ENCODE results near the gene SH3RF3. TPM values are rescaled to one million over a fixed set of nuclear protein-coding genes. Genes with fewer than 3 reads are reported as not detected.

The SH3RF3 gene
- total RNA-seq, 2 donors from 2014 or later: 1.3 to 2.5 TPM

DNA sequence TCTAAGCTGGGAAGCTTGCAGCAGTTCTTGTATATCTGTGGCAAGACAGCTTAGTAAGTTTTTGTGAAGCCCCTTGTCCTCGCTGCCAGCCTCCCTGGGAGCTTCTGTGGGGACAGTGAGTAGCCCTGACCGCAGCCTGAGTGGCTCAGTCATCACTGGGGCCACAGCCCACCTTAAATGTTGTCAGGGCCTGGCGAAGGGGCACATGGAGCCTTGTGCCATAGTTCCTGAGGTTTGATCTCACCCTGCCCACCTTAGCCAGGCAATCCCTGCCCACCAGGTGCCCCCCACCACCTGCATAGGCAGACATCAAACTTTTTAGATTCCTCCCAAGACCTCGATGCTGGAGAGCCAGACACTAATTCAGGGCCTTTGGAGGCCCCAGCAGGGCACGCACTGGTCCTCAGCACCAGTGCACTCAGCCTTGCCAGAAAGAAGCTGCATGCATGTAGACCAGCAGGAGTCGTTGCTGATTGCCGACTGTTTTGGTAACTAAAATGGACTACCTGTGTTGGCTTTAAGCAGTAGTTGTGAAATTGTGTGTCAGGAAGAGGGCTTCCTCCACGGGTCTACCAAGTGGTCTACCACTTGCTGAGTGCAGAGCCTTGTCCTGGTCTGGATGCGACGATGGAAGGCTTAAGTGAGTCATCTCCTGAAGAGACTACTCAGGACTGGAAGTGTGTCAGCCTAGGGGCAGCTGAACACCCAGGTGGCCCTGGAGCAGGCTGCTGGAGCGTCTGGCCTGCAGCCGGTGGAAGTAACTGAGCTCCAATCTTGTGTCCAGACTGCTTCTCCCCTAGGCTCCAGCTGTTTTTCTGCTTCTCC lies 251.7 kb downstream of the SH3RF3 start:
- Histone ChIP-seq H3K9ac (ENCODE audit: low read depth in 2 of 2, low read length in 2 of 2) (no peak overlapping the region), H3K4me1 (no peaks in the 10 kb centered on the region), H3K27me3 (no peaks in the 10 kb centered on the region), H3K9me3 (no peaks in the 10 kb centered on the region), H3K4me3 (no peak overlapping the region), H3K36me3 (no peaks in the 10 kb centered on the region), H3K27ac (no peak overlapping the region)
- DNase-seq: no peak
- intact Hi-C loops (cut with DNase I): no loop called here
- TF ChIP-seq, protein P1, sequence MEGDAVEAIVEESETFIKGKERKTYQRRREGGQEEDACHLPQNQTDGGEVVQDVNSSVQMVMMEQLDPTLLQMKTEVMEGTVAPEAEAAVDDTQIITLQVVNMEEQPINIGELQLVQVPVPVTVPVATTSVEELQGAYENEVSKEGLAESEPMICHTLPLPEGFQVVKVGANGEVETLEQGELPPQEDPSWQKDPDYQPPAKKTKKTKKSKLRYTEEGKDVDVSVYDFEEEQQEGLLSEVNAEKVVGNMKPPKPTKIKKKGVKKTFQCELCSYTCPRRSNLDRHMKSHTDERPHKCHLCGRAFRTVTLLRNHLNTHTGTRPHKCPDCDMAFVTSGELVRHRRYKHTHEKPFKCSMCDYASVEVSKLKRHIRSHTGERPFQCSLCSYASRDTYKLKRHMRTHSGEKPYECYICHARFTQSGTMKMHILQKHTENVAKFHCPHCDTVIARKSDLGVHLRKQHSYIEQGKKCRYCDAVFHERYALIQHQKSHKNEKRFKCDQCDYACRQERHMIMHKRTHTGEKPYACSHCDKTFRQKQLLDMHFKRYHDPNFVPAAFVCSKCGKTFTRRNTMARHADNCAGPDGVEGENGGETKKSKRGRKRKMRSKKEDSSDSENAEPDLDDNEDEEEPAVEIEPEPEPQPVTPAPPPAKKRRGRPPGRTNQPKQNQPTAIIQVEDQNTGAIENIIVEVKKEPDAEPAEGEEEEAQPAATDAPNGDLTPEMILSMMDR (IDR thresholded peaks at IDR 0.05): no peak

DNA sequence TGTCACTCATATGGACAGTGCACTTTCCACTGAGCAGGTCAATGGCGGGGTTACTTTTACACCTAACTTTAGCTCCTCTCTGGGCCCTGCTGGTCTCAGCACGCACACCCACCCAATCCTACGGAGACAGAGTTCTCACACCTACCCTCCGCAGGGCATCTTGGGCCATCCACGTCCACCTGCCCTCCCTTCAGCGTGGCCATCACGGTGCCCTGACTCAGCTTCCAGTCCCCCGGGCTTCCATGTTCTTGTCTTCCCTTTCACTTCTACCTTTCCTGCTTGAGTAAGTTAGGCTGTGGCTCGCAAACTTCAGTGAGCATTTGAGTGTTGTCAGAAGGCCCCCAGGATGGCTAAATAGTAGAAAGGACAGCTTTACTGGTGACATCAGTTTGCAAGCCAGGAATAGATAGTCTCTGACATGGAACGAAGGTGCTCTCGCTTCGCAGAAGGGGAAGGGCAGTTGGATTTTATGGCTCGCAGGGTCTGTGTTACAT lies 252.4 kb downstream of the SH3RF3 start:
- no peak overlapping the region for H3K9ac ChIP-seq (ENCODE audit: low read depth in 2 of 2, low read length in 2 of 2)
- no peak for DNase-seq
- H3K4me3 ChIP-seq: no peak overlapping the region
- no peaks in the 10 kb centered on the region for H3K27me3 ChIP-seq
- H3K4me1 ChIP-seq: no peaks in the 10 kb centered on the region
- intact Hi-C loops (cut with DNase I): no loop called here
- H3K9me3 ChIP-seq: no peaks in the 10 kb centered on the region
- no peaks in the 10 kb centered on the region for H3K36me3 ChIP-seq
- no peak overlapping the region for H3K27ac ChIP-seq
- TF ChIP-seq, protein P1 (IDR thresholded peaks at IDR 0.05): no peak

DNA sequence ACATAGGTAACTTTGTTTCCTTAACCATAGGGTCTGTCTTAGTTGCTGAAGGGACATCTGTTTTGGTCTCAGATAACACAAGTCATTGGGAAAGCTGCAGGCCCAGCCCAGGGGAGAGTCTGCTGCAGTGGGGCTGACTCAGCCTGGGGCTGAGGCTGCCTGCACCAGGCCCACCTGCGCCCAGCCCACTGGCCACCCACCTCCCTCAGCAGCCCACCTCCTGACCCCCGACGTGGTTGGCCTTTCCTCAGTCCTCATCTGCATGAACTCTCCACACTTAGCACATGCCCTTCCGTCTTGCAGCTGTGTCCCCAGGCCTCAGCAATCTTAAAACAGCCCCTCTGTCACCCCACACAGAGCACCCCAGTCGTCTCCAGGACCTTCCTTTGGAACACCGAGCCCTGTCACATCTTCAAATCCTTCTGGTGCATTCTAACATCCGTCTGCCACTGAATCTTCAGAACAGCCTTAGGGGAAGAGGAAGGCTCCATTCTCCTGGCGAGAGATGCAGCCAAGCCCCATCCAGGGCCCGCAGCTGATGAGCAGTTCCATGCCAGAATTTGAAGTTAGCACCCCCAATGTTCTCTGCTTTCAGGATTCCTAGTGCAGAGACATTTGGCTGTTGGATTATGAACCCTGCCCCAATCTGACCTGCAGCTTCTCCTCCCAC lies 253.4 kb downstream of the SH3RF3 start:
- H3K27ac ChIP-seq: no peak overlapping the region
- H3K4me1 ChIP-seq: no peaks in the 10 kb centered on the region
- no peak overlapping the region for H3K4me3 ChIP-seq
- no peak for DNase-seq
- intact Hi-C loops (cut with DNase I): no loop called here
- no peaks in the 10 kb centered on the region for H3K9me3 ChIP-seq
- no peak overlapping the region for H3K9ac ChIP-seq (ENCODE audit: low read depth in 2 of 2, low read length in 2 of 2)
- H3K36me3 ChIP-seq: no peaks in the 10 kb centered on the region
- H3K27me3 ChIP-seq: no peaks in the 10 kb centered on the region
- TF ChIP-seq, protein P1 (IDR thresholded peaks at IDR 0.05): no peak

DNA sequence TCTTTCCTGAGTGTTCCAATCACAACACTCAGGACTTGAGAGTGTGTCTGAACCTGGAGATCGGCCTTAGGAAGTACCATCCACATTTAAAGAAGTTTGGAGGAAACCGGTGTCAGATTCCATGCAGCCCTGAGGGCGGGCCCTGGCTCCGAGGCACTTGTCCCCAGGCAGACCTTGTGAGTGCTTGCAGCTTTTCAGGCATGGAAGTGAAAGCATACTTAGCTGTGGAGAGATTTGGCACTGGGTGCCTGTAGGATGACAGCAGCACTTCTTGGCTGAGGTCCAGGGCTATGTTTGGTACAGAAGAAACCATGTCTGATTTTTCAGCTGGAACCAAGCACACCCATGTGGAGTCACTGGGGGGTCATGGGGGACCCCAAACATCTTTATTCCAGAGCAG lies 253.9 kb downstream of the SH3RF3 start:
- Histone ChIP-seq H3K4me1 (no peaks in the 10 kb centered on the region), H3K27me3 (no peaks in the 10 kb centered on the region), H3K9me3 (no peaks in the 10 kb centered on the region), H3K4me3 (no peak overlapping the region), H3K9ac (ENCODE audit: low read depth in 2 of 2, low read length in 2 of 2) (no peak overlapping the region), H3K27ac (no peak overlapping the region), H3K36me3 (no peaks in the 10 kb centered on the region)
- DNase-seq: no peak
- TF ChIP-seq, protein P1 (IDR thresholded peaks at IDR 0.05): no peak
- intact Hi-C loops (cut with DNase I): no loop called here

GRCh38 chr2:109383505-109384307 lies 254.7 kb downstream of the SH3RF3 start:
- no peak for DNase-seq
- intact Hi-C loops (cut with DNase I): no loop called here
- TF ChIP-seq, protein P1 (IDR thresholded peaks at IDR 0.05): no peak
- no peaks in the 10 kb centered on the region for H3K4me1 ChIP-seq
- H3K36me3 ChIP-seq: no peaks in the 10 kb centered on the region
- H3K9ac ChIP-seq (ENCODE audit: low read depth in 2 of 2, low read length in 2 of 2): no peak overlapping the region
- no peaks in the 10 kb centered on the region for H3K9me3 ChIP-seq
- H3K4me3 ChIP-seq: no peak overlapping the region
- no peaks in the 10 kb centered on the region for H3K27me3 ChIP-seq
- H3K27ac ChIP-seq: no peak overlapping the region
